Esophagus (tissue), 2 donors: ENCODE data around the gene MEIKIN. TPM values are rescaled to one million over a fixed set of nuclear protein-coding genes. Genes with fewer than 3 reads are reported as not detected.
"Not testable (repeated sequence)": the region's sequence is repeated elsewhere in the genome, so short reads cannot be mapped to it uniquely, and the experiment has no call there.

Source experiments
- H3K27ac ChIP-seq, 2 donors: one replicate each; pipeline ENCODE4 v1.5.1; 2013; ENCODE audit warnings: low read depth in 2 of 2, mild to moderate bottlenecking in 2 of 2, inconsistent platforms in 1 of 2, low read length in 1 of 2, moderate library complexity in 1 of 2
- H3K27me3 ChIP-seq, 2 donors: one replicate each; pipeline ENCODE4 v1.6.1; 2013; ENCODE audit warnings: low read length in 2 of 2, control low read depth in 1 of 2, mild to moderate bottlenecking in 1 of 2; ENCODE audit not compliant: insufficient read depth in 2 of 2, control insufficient read depth in 1 of 2
- H3K36me3 ChIP-seq, 2 donors: one replicate each; pipeline ENCODE4 v1.6.1; 2013; ENCODE audit warnings: low read length in 1 of 2; ENCODE audit not compliant: control insufficient read depth in 2 of 2, insufficient read depth in 2 of 2
- H3K4me1 ChIP-seq, 2 donors: one replicate each; pipeline ENCODE4 v1.6.1; 2013; ENCODE audit warnings: low read length in 1 of 2; ENCODE audit not compliant: control insufficient read depth in 2 of 2, insufficient read depth in 2 of 2
- H3K4me3 ChIP-seq, 2 donors: one replicate each; pipeline ENCODE4 v1.5.1; 2013; ENCODE audit warnings: low read length in 2 of 2, mild to moderate bottlenecking in 2 of 2, low read depth in 1 of 2, moderate library complexity in 1 of 2
- H3K9me3 ChIP-seq, 2 donors: one replicate each; pipeline ENCODE4 v1.6.1; 2013; ENCODE audit warnings: mild to moderate bottlenecking in 2 of 2, low read depth in 1 of 2, low read length in 1 of 2, moderate library complexity in 1 of 2; ENCODE audit not compliant: control insufficient read depth in 2 of 2, insufficient read depth in 1 of 2
- whole genome bisulfite sequencing, 2 donors: extraction: QIAGEN DNeasy Blood & Tissue Kit; methylation state at CpG; one replicate each; pipeline ENCODE4 v1.1.7; 2013; 5-methylcytosine and 5-hydroxymethylcytosine counted together
- polyA plus RNA-seq, 2 donors: library from polyadenylated mRNA; stranded (reverse); fragments of 200-250 nt; gene quantifications; one replicate each; pipeline ENCODE4 v1.2.3, GENCODE V29; 2013
- donor health status: healthy with polysubstance abuse.
- donor health status: Bipolar disorder and iron deficiency.

MEIKIN gene
- polyA plus RNA-seq, 2 donors, result 0.12 TPM; not detected in 1

- WGBS, 2 donors, result 80 to 84% methylated on average over 4 of the region's 4 CpGs
- H3K4me3 ChIP-seq, result no peak overlapping the region
- no peaks in the 10 kb centered on the region for H3K9me3 ChIP-seq
- no peaks in the 10 kb centered on the region for H3K27me3 ChIP-seq
- no peaks in the 10 kb centered on the region for H3K36me3 ChIP-seq
- H3K4me1 ChIP-seq, result no peaks in the 10 kb centered on the region
- no peak overlapping the region for H3K27ac ChIP-seq
Measured at GRCh38 chr5:131787736-131788135, 157.7 kb downstream of the MEIKIN start.

GRCh38 chr5:131786900-131787692 is 158.4 kb downstream of the MEIKIN start:
- Histone ChIP-seq H3K4me1 (no peaks in the 10 kb centered on the region), H3K27ac (no peak overlapping the region), H3K36me3 (no peaks in the 10 kb centered on the region), H3K9me3 (no peaks in the 10 kb centered on the region), H3K4me3 (no peak overlapping the region), H3K27me3 (no peaks in the 10 kb centered on the region)
- WGBS, 2 donors, result 70 to 83% methylated on average over 4 of the region's 4 CpGs

- no peak overlapping the region for H3K4me3 ChIP-seq
- H3K36me3 ChIP-seq, result no peaks in the 10 kb centered on the region
- no peaks in the 10 kb centered on the region for H3K4me1 ChIP-seq
- H3K27ac ChIP-seq, result no peak overlapping the region
- H3K9me3 ChIP-seq, result no peaks in the 10 kb centered on the region
- no peaks in the 10 kb centered on the region for H3K27me3 ChIP-seq
- 88 to 90% methylated on average over 1 of the region's 1 CpG for WGBS, 2 donors
Measured at GRCh38 chr5:131786036-131786435, 159.4 kb downstream of the MEIKIN start.

GRCh38 chr5:131783874-131784273 is 161.6 kb downstream of the MEIKIN start:
- Histone ChIP-seq H3K36me3 (no peaks in the 10 kb centered on the region), H3K4me3 (no peak overlapping the region)
- 80 to 95% methylated on average over 1 of the region's 1 CpG for WGBS, 2 donors

GRCh38 chr5:131783357-131783756 is 162.1 kb downstream of the MEIKIN start:
- Histone ChIP-seq H3K36me3 (no peaks in the 10 kb centered on the region), H3K9me3 (no peaks in the 10 kb centered on the region), H3K27me3 (no peaks in the 10 kb centered on the region), H3K4me3 (no peak overlapping the region), H3K27ac (no peak overlapping the region), H3K4me1 (no peaks in the 10 kb centered on the region)
- 67 to 79% methylated on average over 1 of the region's 1 CpG for WGBS, 2 donors

More at GRCh38 chr5:131783874-131784273, 161.6 kb downstream of the MEIKIN start:
- Histone ChIP-seq H3K9me3 (no peaks in the 10 kb centered on the region), H3K27ac (no peak overlapping the region), H3K27me3 (no peaks in the 10 kb centered on the region), H3K4me1 (no peaks in the 10 kb centered on the region)

- H3K4me3 ChIP-seq, result no peak overlapping the region
- no peaks in the 10 kb centered on the region for H3K27me3 ChIP-seq
- WGBS, 2 donors, result 97% methylated on average over 11 of the region's 11 CpGs
- no peaks in the 10 kb centered on the region for H3K4me1 ChIP-seq
- no peak overlapping the region for H3K27ac ChIP-seq
- H3K9me3 ChIP-seq, result no peaks in the 10 kb centered on the region
- no peaks in the 10 kb centered on the region for H3K36me3 ChIP-seq
Measured at GRCh38 chr5:131782717-131783116, 162.7 kb downstream of the MEIKIN start.

- H3K4me1 ChIP-seq, H3K9me3 ChIP-seq, H3K27me3 ChIP-seq, H3K36me3 ChIP-seq, H3K27ac ChIP-seq, H3K4me3 ChIP-seq: not testable (repeated sequence)
- WGBS, 2 donors, result no CpG with 5 or more reads among the region's 1 CpG
Measured at GRCh38 chr5:131778141-131778540, 167.3 kb downstream of the MEIKIN start.

- 61 to 66% methylated on average over 1 of the region's 1 CpG for WGBS, 2 donors
- Histone ChIP-seq H3K4me1 (peaks cover 0 to 3% of the 10 kb centered on the region in 2 donors), H3K27me3 (no peaks in the 10 kb centered on the region), H3K27ac (no peak overlapping the region), H3K9me3 (no peaks in the 10 kb centered on the region), H3K36me3 (no peaks in the 10 kb centered on the region), H3K4me3 (no peak overlapping the region)
Measured at GRCh38 chr5:131776450-131776849, 169.0 kb downstream of the MEIKIN start.

GRCh38 chr5:131774652-131775367 is 170.7 kb downstream of the MEIKIN start:
- WGBS, 2 donors, result 64 to 76% methylated on average over 4 of the region's 4 CpGs
- Histone ChIP-seq H3K4me1 (peaks cover 0 to 3% of the 10 kb centered on the region in 2 donors), H3K27ac (no peak overlapping the region), H3K9me3 (no peaks in the 10 kb centered on the region), H3K36me3 (no peaks in the 10 kb centered on the region), H3K27me3 (no peaks in the 10 kb centered on the region), H3K4me3 (no peak overlapping the region)
